Dedifferentiated amniotic fluid mesenchymal stem cell (primary cell): Measurements from ENCODE around the gene ANKRD40CL.

Source experiments
- DNase-seq: peaks from one replicate; pipeline ENCODE4 v3.0.0-alpha.2; 2016; ENCODE audit errors: extremely low spot score

ANKRD40CL gene

GRCh38 chr17:50712641-50713040 is 54.7 kb downstream of the ANKRD40CL start:
- DNase-seq, result no peak
